Muscle layer of duodenum (tissue), 2 donors: ENCODE measurements around the gene MGP.

Source experiments
- H3K27ac ChIP-seq: one replicate; pipeline ENCODE4 v1.7.0; 2013; ENCODE audit warnings: mild to moderate bottlenecking, low read length
- H3K27me3 ChIP-seq: one replicate; pipeline ENCODE4 v1.7.0; 2013; ENCODE audit warnings: low read depth, mild to moderate bottlenecking, control low read depth, low read length
- H3K36me3 ChIP-seq, 2 donors: one replicate each; pipeline ENCODE4 v1.7.0; 2013; ENCODE audit warnings: low read length in 2 of 2, control low read depth in 1 of 2, mild to moderate bottlenecking in 1 of 2; ENCODE audit not compliant: insufficient read depth in 2 of 2, control insufficient read depth in 1 of 2
- H3K4me1 ChIP-seq, 2 donors: one replicate each; pipeline ENCODE4 v1.7.0; 2013; ENCODE audit warnings: low read length in 2 of 2, mild to moderate bottlenecking in 2 of 2, control low read depth in 1 of 2, moderate library complexity in 1 of 2; ENCODE audit not compliant: insufficient read depth in 2 of 2, control insufficient read depth in 1 of 2
- H3K4me3 ChIP-seq, 2 donors: one replicate each; pipeline ENCODE4 v1.7.0; 2013; ENCODE audit warnings: low read length in 2 of 2, low read depth in 1 of 2, mild to moderate bottlenecking in 1 of 2
- H3K9me3 ChIP-seq, 2 donors: one replicate each; pipeline ENCODE4 v1.7.0; 2013; ENCODE audit warnings: low read length in 2 of 2, control low read depth in 1 of 2, mild to moderate bottlenecking in 1 of 2; ENCODE audit not compliant: control insufficient read depth in 1 of 2
- donor health status: healthy.

The MGP gene

DNA sequence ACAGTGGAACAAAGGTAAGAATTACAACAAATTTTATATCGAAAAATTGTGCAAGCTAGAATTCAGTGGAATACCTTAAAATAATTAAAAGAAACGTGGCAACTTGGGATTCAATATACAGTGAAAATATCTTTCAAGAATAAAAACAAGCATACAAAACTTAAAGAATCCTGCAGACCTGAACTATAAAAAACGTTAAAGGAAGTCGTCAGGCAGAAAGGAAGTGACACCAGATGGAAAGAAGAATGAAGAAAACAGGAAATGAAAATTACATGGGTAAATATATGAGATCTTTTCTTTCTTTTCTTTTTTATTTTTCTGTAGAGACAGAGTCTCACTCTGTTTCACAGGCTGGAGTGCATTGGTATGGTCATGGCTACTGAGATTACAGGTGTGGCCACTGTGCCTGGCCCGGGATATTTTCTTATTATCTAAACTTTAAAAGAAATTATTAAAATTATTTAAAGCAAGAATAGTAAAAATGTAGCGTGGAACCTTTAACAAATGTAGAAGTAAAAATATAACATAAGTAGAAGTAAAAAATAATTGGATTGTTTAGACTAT lies 4.7 kb downstream of the MGP start:
- Histone ChIP-seq H3K27me3 (no peaks in the 10 kb centered on the region), H3K4me3 (no peak overlapping the region), H3K9me3 (no peaks in the 10 kb centered on the region), H3K27ac (no peak overlapping the region), H3K4me1 (peaks cover 0 to 6% of the 10 kb centered on the region in 2 donors), H3K36me3 (peaks cover 0 to 8% of the 10 kb centered on the region in 2 donors)

DNA sequence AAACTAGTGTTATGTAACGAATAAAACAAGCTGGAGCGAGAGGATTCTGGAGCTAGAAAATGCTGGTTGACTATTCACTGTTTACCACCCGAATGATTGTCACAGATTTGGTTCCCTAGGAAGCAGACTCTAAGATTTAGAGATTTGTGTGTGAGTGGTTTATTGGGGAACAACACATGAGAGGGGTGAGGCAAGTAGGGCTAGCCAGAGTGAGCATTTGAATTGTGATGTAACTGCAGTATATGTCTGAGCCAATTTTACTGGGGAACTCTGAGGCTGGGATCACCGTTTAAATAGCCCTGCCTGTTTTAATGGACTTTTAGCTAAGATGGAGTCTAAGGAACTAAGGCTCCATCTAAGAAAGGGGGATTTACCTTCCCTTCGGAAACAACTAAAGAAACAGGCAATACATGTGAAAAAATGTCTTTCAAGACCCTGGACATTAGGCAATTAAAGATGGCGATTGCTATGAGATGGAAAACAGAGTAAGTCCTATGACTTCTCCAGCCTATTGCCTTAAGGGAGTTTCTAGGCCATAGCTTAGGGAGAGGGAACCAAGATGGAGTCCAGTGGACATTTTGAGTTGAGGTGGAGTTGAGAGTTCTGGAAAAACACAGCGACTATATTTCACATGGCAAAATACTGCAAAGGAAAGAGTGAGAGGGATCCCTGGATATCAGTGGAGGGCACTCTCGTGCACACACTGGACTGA lies 6.3 kb downstream of the MGP start:
- no peaks in the 10 kb centered on the region for H3K9me3 ChIP-seq
- no peaks in the 10 kb centered on the region for H3K27me3 ChIP-seq
- H3K36me3 ChIP-seq: peaks cover 0 to 8% of the 10 kb centered on the region in 2 donors
- no peak overlapping the region for H3K27ac ChIP-seq
- H3K4me3 ChIP-seq: no peak overlapping the region
- peaks cover 0 to 4% of the 10 kb centered on the region in 2 donors for H3K4me1 ChIP-seq

DNA sequence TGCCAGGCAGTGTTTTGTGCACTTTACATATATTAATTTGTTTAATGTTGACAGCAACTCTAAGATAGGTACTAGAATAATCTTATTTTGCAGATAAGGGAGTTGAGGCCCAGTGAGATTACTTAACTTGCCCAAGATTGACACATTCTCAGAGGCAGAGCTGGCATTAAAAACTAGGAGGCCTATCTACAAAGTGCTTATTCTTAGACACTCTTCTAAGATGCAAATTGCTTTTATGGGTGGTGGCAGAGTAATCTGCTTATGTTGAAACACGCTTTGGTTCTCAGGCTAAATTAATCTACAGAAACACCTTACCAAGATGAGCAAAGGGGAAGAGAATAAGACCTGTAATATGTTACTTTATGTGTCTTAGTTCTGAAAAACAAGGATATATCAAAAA lies 7.2 kb downstream of the MGP start:
- Histone ChIP-seq H3K4me3 (no peak overlapping the region), H3K9me3 (no peaks in the 10 kb centered on the region), H3K27me3 (no peaks in the 10 kb centered on the region), H3K27ac (no peak overlapping the region), H3K36me3 (peaks cover 0 to 8% of the 10 kb centered on the region in 2 donors), H3K4me1 (peaks cover 0 to 3% of the 10 kb centered on the region in 2 donors)

DNA sequence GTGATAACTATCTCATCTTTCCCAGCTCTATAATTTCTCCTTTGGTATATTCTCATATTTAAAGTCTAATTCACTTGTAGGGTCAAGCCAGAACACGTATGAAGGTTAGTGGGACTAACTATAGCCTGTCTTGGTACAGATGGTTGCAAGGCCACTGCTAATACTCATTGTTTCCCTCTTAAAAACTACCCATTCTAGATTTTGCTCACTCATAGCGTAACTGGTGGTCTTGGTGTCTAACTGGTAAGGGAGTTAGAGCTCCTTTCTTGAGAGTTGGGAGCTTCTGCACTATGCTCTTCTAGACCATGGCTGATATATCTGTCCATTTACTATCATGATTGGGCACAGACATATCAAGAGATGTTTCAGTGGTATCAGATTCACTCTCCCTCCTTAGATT lies 8.8 kb downstream of the MGP start:
- no peak overlapping the region for H3K4me3 ChIP-seq
- no peak overlapping the region for H3K27ac ChIP-seq
- no peaks in the 10 kb centered on the region for H3K27me3 ChIP-seq
- H3K36me3 ChIP-seq: peaks cover 0 to 3% of the 10 kb centered on the region in 2 donors
- no peaks in the 10 kb centered on the region for H3K9me3 ChIP-seq
- peaks cover 0 to 10% of the 10 kb centered on the region in 2 donors for H3K4me1 ChIP-seq

DNA sequence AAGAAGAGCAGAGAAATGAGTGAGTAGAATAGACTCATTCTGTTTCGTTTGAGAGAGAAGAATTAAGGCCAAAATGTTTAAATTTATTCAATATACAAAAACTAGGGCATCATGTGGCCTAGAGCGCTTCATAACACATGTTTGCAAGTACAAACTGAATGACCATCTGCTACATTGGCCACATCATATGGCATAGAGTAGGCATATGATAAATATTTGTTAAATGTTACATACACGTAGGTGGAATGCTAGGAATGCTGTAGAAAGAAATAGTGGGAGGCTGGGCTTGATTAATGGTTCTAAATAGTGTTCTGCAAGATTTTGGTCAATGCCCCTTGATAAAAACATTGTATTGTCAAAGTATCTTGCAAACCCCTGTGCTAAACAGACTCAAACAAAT lies 10.8 kb downstream of the MGP start:
- no peaks in the 10 kb centered on the region for H3K27me3 ChIP-seq
- H3K4me1 ChIP-seq: peaks cover 0 to 13% of the 10 kb centered on the region in 2 donors
- no peak overlapping the region for H3K4me3 ChIP-seq
- no peak overlapping the region for H3K27ac ChIP-seq
- no peaks in the 10 kb centered on the region for H3K36me3 ChIP-seq
- H3K9me3 ChIP-seq: no peaks in the 10 kb centered on the region

DNA sequence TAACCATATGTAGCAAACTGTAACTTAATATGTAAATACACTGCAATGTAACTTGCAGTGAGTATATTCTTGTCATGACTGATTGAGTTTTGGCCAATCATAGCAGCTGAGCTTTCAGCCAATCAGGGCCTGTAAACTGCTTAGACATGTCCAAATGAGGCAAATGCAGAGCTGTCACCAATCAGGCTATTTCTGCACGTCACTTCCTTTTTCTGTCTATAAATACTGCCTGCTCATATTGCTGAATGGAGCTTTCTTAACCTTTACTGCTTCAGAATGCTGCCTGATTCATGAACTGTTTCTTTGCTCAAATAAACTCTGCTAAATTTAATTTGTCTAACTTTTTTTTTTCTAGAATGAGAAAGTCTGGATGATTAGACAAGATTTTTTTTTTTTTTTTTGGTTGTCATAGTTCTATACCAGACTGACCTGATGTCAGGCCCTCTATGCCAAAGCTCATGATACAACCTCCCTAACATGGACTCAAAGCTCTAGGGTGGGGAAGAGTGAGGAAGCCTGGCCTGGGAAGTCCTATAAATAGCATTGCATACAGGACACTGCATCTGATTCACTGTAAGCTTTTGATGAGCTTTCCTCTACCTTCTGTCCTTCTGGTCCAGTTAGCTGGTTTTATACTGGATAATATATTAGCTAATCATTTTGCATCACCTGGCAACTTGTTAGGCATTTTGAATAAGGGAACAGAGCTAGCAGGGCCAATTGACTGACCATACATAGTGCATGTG lies 12.0 kb downstream of the MGP start:
- Histone ChIP-seq H3K4me3 (no peak overlapping the region), H3K27me3 (no peaks in the 10 kb centered on the region), H3K9me3 (no peaks in the 10 kb centered on the region), H3K36me3 (no peaks in the 10 kb centered on the region), H3K4me1 (peaks cover 0 to 13% of the 10 kb centered on the region in 2 donors), H3K27ac (no peak overlapping the region)

DNA sequence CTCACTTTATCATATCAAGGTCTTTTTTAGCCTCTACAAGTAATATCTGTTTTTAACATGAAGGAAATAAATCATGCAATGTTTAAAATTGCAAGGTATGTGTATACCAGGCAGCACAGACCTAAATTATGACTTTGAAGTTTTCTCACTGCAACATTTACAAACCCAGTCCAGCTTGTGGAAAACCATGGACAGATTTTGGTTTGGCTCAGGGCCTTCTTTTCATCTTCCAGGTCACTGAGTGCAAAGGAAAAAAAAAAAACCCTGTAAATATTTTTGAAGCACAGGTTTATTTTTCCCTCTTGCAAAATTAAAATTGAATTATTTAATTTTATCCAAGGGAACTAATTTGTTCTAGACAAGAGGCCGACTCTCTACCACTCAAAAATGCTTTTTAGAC lies 13.8 kb downstream of the MGP start:
- H3K36me3 ChIP-seq: no peaks in the 10 kb centered on the region
- no peaks in the 10 kb centered on the region for H3K9me3 ChIP-seq
- H3K4me3 ChIP-seq: no peak overlapping the region
- H3K27ac ChIP-seq: no peak overlapping the region
- H3K4me1 ChIP-seq: peaks cover 0 to 13% of the 10 kb centered on the region in 2 donors
- H3K27me3 ChIP-seq: no peaks in the 10 kb centered on the region

DNA sequence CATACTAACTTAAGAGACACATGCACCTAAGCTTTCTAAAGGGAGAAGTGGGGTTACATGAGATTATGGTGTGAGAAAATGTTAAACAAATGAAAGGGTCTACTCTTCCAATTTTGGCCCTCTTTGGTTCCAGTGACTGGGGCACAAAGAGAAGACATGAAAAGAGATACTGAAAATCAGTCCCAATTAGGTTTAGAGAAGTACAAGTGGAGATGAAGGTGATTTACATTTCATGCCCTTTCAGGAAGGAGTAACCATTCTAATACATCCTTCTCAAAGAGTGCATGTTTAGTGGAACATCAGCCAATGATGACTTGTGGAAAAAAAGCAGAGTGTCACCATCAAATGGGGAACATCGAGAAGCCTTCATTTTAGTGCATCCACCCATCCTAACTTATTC lies 14.4 kb downstream of the MGP start:
- Histone ChIP-seq H3K9me3 (no peaks in the 10 kb centered on the region), H3K27ac (no peak overlapping the region), H3K36me3 (no peaks in the 10 kb centered on the region), H3K4me3 (no peak overlapping the region), H3K27me3 (no peaks in the 10 kb centered on the region), H3K4me1 (peaks cover 0 to 13% of the 10 kb centered on the region in 2 donors)

DNA sequence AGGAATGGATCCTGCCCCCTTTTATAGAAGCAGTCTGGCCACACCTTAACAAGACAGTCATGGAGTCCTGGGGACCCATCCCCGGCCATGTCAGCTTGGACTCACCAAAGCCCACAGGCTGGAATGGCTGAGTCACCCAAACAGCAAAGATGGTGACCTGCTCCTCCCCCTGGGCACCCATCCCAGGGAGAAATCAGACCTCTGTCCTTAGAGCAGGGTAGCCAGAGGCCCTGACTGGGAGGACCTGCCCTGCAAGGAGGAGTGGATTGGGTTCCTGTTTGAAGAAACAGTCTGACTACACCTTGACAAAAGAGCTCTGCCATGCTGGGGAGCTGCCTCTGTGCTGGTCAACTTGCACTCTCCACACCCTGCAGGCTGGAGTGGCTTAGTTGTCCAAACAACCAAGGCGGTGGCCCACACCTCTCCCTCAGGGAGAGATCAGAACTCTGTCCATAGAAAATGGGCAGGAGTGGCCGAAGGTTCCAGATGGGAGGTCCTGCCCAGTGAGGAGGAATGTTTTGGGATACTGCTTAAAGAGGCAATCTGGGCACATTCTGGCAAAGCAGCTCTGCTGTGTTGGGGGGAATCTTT lies 16.6 kb downstream of the MGP start:
- Histone ChIP-seq H3K27ac (no peak overlapping the region), H3K27me3 (no peaks in the 10 kb centered on the region), H3K9me3 (no peaks in the 10 kb centered on the region), H3K36me3 (no peaks in the 10 kb centered on the region), H3K4me1 (peaks cover 0 to 12% of the 10 kb centered on the region in 2 donors), H3K4me3 (no peak overlapping the region)

DNA sequence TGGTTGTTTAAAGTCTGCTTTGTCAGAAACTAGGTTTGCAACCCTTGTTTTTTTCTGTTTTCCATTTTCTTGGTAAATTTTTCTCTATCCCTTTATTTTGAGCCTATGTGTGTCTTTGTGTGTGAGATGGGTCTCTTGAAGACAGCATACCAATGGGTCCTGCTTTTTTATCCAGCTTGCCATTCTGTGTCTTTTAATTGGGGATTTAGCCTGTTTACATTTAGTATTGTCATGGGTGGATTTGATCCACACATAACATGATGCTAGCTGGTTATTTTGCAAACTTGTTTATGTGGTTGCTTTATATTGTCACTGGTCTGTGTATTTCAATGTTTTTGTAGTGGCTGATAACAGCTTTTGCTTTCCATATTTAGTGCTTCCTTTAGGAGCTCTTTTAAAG lies 25.2 kb downstream of the MGP start:
- Histone ChIP-seq H3K9me3 (peaks cover 0 to 8% of the 10 kb centered on the region in 2 donors), H3K27me3 (no peaks in the 10 kb centered on the region), H3K36me3 (no peaks in the 10 kb centered on the region), H3K27ac (no peak overlapping the region), H3K4me1 (no peaks in the 10 kb centered on the region), H3K4me3 (no peak overlapping the region)

DNA sequence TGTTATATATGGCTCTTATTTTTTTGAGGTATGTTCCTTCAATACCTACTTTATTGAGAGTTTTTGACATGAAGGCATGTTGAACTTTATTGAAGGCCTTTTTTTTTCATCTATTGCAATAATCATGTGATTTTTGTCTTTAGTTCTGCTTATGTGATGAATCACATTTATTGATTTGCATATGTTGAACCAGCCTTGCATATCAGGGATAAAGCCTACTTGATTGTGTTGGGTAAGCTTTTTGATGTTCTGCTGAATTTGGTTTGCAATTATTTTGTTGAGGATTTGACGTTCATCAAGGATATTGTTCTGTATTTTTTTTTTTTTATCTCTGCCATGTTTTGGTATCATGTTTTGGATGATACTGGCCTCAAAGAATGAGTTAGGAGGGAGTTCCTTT lies 27.1 kb downstream of the MGP start:
- Histone ChIP-seq H3K27me3 (no peaks in the 10 kb centered on the region), H3K4me3 (no peak overlapping the region)

More for the DNA sequence above, 27.1 kb downstream of the MGP start:
- H3K27ac ChIP-seq: no peak overlapping the region
- no peaks in the 10 kb centered on the region for H3K36me3 ChIP-seq
- peaks cover 0 to 8% of the 10 kb centered on the region in 2 donors for H3K9me3 ChIP-seq
- no peaks in the 10 kb centered on the region for H3K4me1 ChIP-seq
